HK-2 (cell line): ENCODE results near the gene IDE.
A peak's percentile ranks its signal among the peaks of the same experiment; 100 is the strongest.

ENCODE experiments used
- DNase-seq: peaks from one replicate; pipeline ENCODE4 v3.0.0-alpha.2; 2018; ENCODE audit not compliant: unreplicated experiment

Gene IDE

DNA sequence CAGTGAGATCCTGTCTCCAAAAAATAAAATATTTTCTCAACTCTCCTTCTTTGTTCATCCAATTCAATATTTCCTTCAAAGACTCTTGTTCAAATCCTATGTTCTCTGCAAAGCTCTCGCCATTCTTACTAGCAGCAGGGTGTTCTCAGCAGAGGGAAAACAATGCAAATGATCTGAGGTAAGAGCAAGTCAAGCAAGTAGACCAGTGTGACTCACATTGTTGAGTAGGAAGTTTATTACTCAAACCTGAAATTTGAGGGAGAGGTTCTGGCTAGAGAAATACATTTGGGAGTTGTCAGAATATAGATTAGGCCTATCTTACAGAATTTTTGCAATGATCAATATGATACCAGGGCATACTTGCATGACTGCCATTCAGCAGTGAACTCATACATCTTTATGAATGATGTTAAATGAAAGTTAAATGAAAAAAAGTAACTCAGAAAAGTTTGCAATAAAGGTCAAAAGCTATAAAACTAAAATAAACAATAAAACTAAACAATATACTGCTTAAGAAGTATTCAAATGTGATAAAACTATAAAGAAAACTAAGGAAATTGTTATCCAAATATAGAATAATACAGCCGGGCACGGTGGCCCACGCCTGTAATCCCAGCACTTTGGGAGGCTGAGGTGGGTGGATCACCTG, 5.8 kb downstream of the IDE start:
- DNase-seq: no peak

DNA sequence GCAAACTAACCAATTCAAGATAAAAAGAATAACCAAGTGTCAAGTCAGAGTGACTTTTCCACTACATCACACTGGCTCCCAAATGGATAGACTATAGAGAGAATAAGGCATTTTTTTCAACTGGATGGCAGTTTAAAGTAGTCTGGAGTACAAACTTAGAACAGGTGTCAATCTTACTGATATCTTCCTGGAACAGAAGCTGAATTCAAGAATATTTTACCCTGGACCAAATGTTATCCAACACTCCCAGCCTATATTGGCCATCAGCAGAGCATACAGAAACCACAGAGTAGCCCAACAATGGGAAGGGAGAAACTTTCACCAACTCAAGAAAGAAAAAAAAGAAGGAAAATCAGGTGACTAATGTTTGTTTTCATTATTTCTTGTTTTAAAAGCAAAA, 11.5 kb downstream of the IDE start:
- DNase-seq: no peak

DNA sequence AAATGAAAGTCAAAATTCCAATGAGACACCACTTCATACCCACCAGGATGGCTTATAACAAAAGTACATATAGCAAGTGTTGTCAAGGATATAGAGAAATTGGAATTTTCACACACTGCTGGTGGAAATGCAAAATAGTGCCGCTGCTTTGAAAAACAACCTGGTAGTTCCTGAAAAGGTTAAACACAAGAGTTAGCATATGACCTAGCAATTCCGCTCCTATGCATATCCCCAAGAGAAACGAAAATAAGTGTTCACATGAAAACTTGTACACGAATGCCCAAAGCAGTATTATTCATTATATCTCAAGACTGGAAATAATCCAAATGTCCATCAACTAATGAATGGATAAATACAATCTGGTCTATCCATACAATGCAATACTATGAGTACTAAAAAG, 14.8 kb downstream of the IDE start:
- DNase-seq: no peak

DNA sequence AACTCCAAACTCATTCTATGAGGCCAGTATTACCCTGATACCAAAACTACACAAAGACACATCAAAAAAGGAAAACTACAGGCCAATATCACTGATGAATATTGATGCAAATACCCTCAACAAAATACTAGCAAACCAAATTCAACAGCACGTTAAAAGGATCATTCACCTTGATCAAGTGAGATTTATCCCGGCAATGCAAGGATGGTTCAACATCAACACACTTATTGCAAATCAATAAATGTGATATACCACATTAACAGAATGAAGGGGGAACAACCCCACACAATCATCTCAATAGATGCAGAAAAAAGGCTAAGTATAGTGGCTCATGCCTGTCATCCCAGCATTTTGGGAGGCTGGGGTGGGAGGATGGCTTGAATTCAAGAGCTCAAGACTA, 19.9 kb downstream of the IDE start:
- DNase-seq: no peak

DNA sequence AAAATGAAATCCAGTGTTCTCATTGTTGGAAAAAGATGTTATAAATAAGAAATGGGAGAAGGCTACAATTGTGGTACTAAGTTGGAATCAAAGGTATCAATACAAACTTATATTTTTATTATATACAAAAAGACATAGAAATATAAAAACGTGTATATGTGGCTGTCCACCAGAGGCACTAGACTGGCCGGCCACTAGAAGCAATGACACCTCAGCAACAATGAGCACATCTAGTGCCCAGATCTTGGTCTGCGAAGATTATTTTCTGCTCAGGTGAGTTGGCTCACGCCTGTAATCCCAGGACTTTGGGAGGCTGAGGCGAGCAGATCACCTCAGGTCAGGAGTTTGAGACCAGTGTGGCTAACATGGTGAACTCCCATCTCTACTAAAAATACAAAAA, 21.6 kb downstream of the IDE start:
- DNase-seq: no peak

DNA sequence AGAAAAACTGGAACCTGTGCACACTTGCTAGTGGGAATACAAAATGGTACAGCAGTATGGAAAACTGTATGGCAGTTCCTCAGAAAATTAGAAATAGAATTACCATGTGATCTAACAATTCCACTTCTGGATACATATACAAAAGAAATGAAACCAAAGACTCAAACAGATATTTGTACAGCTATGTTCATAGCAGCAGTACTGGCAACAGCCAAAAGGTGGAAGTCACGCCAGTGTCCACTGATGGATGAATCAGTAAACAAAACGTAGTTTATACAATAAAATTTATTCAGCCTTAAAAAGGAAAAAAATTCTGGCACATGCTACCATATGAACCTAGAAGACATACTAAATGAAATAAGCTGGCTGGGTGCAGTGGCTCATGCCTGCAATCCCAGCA, 23.0 kb downstream of the IDE start:
- DNase-seq: no peak

DNA sequence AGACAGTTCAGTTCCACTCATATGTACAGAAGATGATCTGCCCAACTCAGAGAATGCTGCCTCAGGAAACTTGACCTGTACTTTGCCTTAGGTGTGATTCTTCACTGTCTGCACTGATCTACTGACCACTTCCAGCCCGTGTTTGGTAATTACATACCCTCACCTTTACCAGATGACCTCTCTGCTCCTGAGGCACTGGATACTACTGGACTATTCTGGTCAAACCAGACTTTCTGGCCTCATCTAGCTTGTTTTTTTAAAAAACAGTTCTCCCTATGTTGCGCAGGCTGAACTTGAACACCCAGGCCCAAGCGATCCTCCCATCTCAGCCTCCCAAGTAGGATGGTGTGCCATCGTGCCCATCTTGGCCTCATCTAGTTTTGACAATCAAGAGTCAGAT, 26.2 kb downstream of the IDE start:
- no peak for DNase-seq

DNA sequence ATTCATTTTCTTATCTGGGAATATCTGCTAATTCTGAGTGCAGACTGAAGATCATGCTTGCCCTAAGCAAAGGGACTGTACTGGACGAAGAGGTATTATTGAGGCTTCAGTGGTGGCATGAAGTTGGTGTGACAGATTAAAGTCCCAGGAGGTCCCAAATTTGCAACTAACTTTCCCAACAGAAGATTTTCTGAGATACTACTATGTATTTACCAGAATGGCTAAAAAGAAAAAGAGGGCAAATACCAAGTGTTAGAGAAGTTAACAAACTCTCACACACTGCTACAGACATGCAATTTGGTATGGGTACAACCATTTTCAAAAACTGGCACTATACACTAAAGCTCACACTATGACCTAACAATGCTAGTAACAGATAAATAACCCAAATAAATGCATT, 28.3 kb downstream of the IDE start:
- no peak for DNase-seq

DNA sequence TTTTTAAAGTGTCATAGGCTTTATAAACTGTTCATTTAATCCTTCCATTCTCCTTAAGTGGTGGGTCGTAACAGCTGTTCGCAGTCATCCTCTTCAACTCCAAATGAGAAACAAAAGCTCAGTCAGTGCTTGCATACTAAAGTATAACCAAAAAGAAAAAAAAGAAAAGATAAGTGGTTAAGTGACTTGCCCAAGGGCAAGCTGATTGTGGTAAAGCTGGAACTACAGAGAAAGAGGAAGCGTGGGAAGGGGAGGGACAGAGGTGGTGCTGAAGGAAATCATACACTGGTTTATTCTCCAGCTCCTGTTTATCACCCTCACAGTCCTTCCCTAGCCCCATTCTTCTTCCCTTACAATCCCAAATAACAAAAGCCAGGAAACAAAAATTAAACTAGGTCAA, 29.6 kb downstream of the IDE start:
- DNase-seq: no peak

DNA sequence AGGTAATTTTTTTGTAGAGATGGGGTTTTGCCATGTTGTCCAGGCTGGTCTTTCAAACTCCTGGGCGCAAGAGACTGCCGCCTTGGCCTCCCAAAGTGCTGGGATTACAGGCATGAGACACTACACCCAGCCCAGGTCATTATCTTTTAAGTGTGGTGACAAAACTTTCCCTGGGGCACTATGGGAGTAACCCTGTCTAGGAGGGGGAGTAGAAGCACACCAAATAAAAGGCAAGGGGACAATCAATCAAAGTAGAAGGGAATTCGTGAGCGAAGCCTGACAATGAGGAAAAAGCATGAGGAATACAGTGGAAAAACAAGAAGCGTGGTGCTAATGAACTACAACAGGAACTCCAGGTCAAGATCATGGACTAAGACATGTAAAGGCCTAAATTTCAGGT, 31.4 kb downstream of the IDE start:
- DNase-seq: no peak

DNA sequence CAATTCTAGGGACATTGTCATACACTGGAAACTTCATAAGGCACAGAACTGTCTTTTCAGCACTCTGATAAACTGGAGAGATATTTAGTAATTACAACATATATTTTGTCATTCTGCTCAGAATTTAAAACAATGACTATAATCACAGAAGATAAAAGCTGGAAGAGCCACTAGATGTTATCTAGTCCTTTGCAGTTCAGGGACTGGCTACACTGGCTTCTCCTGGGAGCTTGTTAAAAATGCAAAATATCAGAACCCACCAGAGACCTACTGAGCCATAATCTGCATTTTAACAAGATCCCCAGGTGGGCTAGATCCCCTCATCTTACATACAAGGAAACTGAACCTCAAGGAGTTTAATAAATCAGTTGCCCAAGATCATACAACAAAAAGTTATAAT, 32.3 kb downstream of the IDE start:
- DNase-seq: no peak

DNA sequence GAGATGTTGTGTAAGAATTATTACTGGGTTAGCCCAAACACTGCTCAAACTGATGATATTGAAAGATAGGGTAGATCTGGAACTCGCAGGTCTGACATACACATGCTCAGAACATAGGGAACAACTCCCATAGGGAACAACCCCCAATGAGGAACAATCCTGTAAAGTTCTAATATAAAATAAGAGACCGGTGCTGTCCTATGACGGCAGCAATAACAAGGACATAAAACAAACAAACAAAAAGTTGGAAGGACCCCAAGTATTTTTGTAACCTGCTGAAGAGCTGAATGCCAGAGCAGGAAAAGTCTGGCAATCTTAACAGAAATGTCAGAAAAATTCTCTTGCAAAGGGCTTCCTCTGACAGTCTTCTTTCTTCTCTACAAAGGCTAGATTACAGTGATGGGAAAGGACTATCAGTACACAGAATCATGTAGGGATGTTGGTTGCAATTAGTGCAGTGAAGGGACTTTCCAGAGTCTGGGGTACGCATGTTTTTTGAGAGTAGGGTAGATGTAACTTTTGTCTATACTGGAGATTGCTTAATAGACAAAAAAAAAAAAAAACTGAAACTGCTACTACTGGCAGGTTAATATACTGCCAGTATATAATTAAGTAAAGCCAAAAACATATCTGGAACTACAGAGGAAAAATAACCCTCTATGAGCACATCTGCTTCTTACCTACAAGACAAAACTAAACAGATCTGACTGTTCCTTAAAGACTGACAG, 35.5 kb downstream of the IDE start:
- no peak for DNase-seq

DNA sequence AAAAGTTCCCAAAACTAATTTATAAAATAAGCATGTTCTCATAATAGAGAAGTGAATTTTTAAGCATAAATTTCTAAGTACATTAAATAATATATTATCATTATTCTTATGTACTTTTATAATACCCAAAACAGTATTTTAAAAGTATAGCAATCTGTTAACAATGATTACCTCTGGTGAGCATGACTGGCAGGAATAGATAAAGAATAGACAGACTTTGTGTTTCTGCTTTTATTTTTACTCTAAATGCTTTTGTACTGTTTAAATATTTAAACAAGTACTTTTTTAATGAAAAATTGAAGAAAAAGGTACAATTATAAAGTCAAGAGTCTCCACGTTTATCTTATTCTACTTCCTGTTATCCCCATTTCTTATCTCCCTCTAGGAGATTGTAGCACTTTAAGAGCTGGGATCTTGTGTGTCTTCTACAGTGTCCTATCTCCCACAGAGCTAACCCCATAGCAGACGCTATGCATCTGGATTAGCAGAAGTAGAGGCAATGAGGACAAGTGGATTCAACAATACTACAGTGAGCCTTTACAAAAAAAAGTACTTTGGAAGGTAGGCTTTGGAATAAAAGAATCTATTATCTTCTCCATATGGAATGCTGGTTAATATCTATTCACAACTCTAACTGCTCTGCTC, 42.9 kb downstream of the IDE start:
- no peak for DNase-seq

DNA sequence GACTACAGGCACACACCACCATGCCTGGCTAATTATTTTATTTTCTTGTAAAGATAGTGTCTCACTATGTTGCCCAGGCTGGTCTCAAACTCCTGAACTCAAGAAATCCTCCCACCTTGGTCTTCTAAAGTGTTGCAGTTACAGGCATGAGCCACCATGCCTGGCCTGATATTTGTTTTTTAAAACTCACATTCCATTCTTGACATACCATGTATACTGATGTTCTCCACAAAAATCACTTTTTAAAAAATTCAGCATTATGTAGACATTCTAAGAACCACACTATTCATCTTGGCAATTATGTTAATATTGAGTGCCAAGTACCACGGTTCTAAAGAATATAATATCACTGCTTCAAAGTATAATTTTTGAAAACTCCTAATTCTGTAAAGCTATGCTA, 43.5 kb downstream of the IDE start:
- no peak for DNase-seq

DNA sequence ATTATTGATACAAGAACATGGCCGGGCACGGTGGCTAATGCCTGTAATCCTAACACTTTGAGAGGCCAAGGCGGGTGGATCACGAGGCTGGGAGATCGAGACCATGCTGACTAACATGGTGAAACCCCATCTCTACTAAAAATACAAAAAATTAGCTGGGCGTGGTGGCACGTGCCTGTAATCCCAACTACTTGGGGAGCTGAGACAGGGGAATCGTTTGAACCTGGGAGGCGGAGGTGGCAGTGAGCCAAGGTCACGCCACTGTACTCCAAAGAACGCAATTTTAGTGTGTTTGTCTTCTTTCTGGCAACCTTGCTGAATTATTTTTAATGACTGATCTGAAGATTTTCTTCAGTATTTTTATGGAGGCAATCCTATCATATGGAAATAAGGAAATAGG, 46.2 kb downstream of the IDE start:
- no peak for DNase-seq

DNA sequence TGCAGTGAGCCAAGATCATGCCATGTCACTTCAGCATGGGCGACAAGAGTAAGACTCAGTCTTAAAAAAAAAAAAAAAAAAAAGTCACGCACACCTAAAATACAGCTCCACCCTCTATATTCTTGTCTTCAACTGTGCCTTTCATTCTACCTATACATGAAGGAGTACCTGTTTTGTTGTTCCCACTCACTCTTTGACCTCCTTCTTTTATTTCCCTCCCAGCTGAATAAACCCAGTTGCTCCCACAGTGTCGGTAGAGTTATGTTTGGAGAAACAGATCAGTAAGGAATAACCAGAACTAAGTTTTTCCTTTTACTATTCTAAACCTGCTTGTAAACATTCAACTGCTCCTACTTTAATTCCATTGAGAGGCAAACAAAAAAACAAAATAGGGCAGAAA, 50.3 kb downstream of the IDE start:
- no peak for DNase-seq

DNA sequence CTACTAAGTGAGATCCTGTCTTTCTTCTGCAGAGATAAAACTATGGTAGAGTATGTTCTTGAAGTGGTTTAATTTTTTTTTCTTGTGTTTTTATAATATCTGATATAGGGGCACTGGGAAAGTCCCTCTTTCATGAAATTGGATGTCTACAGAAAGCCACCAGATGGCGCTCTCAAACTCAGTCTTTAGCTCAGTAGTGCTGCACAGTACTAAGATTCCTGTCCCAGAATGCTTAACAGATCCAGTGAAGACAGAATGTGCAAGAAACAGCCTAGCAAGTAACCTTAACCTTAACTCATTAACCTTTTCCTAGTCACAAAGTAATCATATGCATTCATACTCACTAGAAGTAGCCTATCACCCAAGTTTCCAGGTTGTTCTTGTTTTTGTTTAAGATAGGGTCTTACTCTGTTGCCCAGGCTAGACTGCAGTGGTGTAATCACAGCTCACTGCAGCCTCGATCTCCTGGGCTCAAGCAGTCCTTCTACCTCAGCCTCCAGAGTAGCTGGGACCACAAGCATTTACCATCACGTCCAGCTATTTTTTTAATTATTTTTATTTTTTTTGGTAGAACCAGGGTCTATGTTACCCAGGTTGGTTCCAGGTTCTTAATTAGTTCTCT, 56.7 kb downstream of the IDE start:
- peak; percentile 53 for DNase-seq

DNA sequence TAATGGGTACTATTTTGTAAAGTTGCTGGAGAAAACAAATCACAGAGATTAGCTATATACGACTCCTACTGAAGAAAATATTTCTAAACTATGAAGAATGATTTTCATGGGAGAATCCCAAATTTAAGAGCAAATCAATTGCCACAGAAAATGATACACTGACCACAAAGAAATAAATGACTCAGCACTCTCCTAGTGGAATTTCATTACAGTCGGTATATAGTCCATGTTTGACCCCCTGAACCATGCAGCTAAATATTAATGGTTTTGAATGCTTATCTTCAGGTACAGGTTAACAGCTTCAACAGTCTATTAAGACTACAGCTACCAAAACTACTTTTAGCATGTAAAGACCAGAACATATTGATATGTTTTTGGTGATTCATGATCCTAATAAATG, 65.0 kb downstream of the IDE start:
- no peak for DNase-seq

DNA sequence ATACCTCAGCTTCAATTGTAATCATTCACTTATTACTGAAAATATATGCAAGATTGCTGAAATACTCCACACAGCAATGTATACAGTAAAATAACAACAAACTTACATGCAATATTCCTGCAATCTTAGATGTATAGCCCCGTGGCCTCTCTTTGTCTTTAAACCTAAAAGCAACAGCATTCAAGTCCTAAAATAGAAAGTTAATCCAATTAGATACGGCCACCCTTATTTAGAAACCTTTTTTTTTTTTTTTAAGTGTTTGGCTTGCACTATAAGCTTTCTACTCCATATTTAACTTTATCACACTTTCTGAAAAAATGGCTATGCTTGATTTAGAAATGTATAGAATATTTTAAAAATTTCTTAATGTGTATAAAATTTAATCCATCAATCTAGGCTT, 67.6 kb downstream of the IDE start:
- no peak for DNase-seq

DNA sequence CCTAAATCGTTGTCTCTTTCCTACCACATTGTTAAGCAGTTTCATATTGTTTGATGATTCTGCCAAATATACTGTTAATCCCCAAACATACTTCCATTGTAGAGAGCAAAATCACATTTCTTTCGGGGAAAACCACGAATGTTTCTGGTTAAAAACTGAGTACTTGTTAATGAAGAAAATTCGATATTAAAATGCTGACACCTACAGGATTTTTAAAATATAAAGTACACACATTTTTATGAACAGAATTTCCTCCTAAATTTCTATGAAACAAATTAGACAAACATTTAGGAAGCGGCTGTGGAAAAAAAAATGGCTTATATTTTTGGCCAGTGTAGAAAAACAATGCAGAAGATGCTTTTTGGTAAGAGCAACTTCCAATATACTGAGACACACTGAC, 68.8 kb downstream of the IDE start:
- no peak for DNase-seq

DNA sequence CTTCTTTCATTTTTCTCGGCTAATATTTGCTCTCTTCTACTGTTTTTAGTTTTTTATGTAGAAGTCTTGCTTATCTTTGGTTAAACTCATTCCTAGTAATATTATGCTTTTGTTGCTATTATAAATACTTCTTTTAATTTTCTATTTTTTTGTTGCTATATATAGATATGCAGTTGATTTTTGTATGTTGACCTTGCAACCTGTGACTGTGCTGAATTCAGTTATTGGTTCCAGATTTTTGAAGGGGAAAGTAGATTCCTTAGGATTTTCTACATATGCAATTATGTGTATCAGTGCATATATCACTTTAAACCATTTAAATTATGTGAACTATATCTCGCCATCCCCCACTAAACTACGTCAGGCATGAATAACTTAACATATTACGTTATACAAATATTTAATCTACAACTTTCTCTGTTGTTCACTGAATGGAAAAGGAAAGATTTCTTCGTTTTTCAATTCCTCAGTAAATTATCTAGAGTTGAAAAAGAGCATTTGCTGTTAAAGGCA, 71.5 kb downstream of the IDE start:
- no peak for DNase-seq

DNA sequence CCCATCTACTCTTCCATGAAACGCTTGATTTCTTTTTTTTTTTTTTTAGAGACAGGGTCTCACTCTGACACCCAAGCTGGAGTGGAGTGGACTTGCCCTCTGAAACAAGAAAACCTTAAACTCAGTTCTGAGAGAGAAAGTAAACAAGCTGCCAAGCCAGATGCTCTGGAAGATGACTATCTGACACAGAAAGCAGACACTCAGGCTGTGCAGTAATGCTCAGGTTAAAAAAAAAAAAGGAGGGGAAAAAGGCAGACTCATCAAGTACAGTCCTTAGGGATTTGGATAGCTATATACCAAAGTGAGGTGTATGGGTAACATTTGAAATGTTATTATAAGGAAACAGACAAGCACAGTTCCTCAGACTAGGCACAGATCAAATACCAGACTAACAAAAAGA, 80.5 kb downstream of the IDE start:
- DNase-seq: no peak

DNA sequence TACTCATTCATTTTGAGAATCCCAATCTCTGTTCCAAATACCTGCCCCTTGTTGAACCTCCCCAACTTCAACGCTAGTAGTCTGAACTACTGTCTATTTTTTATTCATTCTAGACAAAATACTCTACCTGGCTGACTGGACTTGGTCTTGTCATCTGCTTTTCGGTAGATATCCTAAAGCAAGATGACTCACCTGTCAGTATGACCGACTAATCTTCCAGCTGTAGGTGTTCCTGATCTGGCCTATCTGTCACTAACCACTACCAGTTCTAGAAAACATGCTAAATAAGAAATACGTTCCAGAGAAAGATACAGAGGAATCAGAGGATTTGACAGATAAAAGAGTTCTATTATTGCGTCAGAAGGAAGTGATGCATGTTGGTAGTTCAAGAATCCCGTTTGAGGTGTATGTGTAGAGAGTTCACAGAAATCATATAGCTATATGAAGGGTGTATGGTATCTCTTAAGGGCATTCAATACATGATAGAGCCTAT, 81.1 kb downstream of the IDE start:
- no peak for DNase-seq
